ENCODE results near the gene C1orf56. TPM values are rescaled to one million over a fixed set of nuclear protein-coding genes. Genes with fewer than 3 reads are reported as not detected.

C1orf56 gene
- total RNA-seq, 1 donor = 5.4 TPM

DNA sequence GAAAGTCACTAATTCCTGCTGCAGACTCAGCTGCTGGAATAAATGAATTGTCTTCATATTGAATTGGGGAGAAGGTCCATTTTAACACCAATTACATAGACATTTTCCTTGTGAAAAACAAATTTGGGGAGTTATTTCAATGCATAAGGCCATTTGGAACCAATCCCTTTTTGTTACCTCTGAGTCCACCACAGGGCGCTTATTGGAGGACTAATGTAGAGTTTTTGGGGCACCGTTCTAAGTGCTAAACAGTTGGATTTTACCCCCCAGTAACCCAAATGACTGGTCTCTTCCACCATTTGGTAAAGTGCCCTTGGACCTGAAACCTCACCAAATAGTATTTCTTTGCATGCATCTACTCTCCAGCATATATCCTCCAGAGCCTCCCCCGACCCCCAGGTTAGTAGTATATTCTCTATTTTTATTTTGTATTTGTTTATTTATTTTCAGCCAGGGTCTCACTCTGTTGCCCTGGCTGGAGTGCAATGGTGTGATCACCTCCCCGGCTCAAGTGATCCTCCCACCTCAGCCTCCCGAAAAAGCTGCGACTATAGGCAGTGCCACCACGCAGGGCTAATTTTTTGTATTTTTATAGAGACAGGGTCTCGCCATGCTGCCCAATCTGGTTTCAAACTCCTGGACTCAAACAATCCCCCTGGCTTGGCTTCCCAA is 37.7 kb upstream of the C1orf56 start:
- Histone ChIP-seq H3K27me3 (ENCODE audit: insufficient read depth, low read length) (no peaks in the 10 kb centered on the region), H3K36me3 (ENCODE audit: insufficient read depth, low read length) (no peaks in the 10 kb centered on the region), H3K4me2 (ENCODE audit: insufficient read depth, low read length) (peak overlapping the region; percentile 92), H3K9me3 (ENCODE audit: low read depth, low read length) (no peaks in the 10 kb centered on the region), H3K27ac (ENCODE audit: low read depth, low read length) (peak overlapping the region; percentile 91), H2AFZ (ENCODE audit: low read length) (no peak overlapping the region), H3K4me3 (ENCODE audit: insufficient read depth, low read length) (peak overlapping the region; percentile 99), H3K4me1 (ENCODE audit: insufficient read depth, low read length) (peaks cover 48% of the 10 kb centered on the region), H4K20me1 (ENCODE audit: insufficient read depth, low read length) (no peaks in the 10 kb centered on the region), H3K79me2 (ENCODE audit: insufficient read depth, low read length) (peaks cover 26% of the 10 kb centered on the region)
- no peak for DNase-seq (ENCODE audit: insufficient read length, low spot score, missing footprints)
- TF ChIP-seq, protein P1, sequence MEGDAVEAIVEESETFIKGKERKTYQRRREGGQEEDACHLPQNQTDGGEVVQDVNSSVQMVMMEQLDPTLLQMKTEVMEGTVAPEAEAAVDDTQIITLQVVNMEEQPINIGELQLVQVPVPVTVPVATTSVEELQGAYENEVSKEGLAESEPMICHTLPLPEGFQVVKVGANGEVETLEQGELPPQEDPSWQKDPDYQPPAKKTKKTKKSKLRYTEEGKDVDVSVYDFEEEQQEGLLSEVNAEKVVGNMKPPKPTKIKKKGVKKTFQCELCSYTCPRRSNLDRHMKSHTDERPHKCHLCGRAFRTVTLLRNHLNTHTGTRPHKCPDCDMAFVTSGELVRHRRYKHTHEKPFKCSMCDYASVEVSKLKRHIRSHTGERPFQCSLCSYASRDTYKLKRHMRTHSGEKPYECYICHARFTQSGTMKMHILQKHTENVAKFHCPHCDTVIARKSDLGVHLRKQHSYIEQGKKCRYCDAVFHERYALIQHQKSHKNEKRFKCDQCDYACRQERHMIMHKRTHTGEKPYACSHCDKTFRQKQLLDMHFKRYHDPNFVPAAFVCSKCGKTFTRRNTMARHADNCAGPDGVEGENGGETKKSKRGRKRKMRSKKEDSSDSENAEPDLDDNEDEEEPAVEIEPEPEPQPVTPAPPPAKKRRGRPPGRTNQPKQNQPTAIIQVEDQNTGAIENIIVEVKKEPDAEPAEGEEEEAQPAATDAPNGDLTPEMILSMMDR (IDR thresholded peaks at IDR 0.05; ENCODE audit: extremely low read depth, low read depth, low read length) = no peak

DNA sequence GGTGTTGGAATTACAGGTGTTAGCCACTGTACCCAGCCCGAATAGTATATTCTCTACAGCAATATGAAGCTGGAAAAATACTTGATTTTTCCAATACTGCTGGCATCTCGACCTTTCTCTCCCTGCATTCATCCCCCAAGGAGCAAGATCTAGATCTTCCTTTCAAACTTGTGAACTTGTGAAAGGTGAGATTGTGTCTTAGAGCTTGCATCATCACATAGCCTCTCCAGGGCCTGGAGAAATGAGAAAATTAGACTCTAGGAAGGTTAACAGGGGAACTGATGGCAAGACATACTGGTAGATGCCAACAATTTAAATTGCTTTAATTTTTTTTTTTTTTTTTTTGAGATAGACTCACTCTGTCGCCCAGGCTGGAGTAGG is 37.2 kb upstream of the C1orf56 start:
- DNase-seq (ENCODE audit: insufficient read length, low spot score, missing footprints) = no peak
- H3K27me3 ChIP-seq (ENCODE audit: insufficient read depth, low read length) = no peaks in the 10 kb centered on the region
- H3K27ac ChIP-seq (ENCODE audit: low read depth, low read length) = no peak overlapping the region
- H3K4me2 ChIP-seq (ENCODE audit: insufficient read depth, low read length) = no peak overlapping the region
- TF ChIP-seq, protein P1 (IDR thresholded peaks at IDR 0.05; ENCODE audit: extremely low read depth, low read depth, low read length) = no peak
- H2AFZ ChIP-seq (ENCODE audit: low read length) = no peak overlapping the region
- no peaks in the 10 kb centered on the region for H3K36me3 ChIP-seq (ENCODE audit: insufficient read depth, low read length)
- no peaks in the 10 kb centered on the region for H3K9me3 ChIP-seq (ENCODE audit: low read depth, low read length)
- H3K79me2 ChIP-seq (ENCODE audit: insufficient read depth, low read length) = peaks cover 24% of the 10 kb centered on the region
- no peaks in the 10 kb centered on the region for H4K20me1 ChIP-seq (ENCODE audit: insufficient read depth, low read length)
- H3K4me3 ChIP-seq (ENCODE audit: insufficient read depth, low read length) = no peak overlapping the region
- peaks cover 45% of the 10 kb centered on the region for H3K4me1 ChIP-seq (ENCODE audit: insufficient read depth, low read length)

DNA sequence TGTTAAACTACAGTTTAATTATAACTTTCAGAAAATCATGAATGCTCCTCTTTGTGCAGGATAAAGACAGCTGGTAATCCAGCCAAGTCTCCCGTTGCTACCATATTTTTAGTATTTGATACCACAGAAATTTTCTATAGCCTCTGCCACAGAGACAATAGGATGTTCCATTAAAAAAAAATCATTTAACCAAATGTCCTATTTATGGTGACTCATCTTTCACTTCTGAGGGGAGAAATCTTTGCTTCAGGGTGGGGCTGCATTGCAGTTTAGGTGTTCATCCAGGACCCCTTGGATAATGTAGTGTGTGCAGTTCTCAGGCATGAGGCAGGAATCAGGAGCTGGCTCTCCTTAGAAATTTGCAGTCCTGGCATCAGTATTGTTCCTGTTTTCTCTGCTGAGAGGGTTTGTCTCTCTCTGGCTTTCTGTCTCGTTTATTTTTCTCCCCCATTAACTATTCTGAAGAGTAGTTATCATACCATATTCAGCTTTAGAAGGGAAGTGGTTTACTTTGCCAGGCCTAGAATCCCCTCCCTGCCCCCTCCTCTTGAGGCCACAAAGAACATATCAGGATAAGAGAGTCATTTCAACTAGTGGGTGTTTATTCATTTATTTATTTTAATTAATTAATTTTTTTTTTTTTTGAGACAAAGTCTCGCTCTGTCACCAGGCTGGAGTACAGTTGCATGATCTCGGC is 36.2 kb upstream of the C1orf56 start:
- Histone ChIP-seq H3K4me2 (ENCODE audit: insufficient read depth, low read length) (no peak overlapping the region), H4K20me1 (ENCODE audit: insufficient read depth, low read length) (no peaks in the 10 kb centered on the region), H3K27me3 (ENCODE audit: insufficient read depth, low read length) (no peaks in the 10 kb centered on the region), H3K27ac (ENCODE audit: low read depth, low read length) (no peak overlapping the region), H3K36me3 (ENCODE audit: insufficient read depth, low read length) (no peaks in the 10 kb centered on the region), H3K79me2 (ENCODE audit: insufficient read depth, low read length) (peaks cover 15% of the 10 kb centered on the region), H3K4me3 (ENCODE audit: insufficient read depth, low read length) (no peak overlapping the region), H2AFZ (ENCODE audit: low read length) (no peak overlapping the region), H3K4me1 (ENCODE audit: insufficient read depth, low read length) (peaks cover 35% of the 10 kb centered on the region), H3K9me3 (ENCODE audit: low read depth, low read length) (no peaks in the 10 kb centered on the region)
- DNase-seq (ENCODE audit: insufficient read length, low spot score, missing footprints) = no peak
- TF ChIP-seq, protein P1 (IDR thresholded peaks at IDR 0.05; ENCODE audit: extremely low read depth, low read depth, low read length) = no peak

DNA sequence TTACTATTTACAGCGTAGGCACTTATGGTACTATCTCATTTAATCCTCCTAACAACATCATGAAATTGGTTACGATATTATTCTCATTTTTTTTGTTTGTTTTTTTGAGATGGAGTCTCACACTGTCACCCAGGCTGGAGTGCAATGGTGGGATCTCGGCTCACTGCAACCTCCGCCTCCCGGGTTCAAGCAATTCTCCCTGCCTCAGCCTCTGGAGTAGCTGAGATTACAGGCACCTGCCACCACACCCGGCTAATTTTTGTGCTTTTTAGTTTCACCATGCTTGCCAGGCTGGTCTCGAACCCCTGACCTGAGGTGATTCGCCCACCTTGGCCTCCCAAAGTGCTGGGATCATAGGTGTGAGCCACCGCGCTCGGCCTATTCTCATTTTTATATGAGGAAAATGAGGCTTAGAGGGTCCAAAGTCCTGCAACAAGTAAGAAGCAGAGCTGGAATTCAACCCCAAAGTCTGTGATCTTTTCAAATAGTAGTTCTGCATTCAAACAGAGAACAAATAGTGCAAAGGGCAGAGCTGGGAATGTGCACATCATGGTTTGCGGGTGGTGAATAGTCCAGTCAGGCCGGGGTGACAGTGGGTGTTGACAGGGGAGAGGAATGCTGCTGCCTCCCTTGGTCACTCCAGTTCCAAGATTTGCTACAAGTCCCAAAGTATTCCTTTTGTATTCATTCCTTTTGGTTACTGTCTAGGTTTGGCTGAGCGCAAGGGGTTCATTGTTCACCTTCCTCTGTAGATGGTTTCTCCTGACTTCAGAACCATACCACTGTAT is 34.7 kb upstream of the C1orf56 start:
- no peak for DNase-seq (ENCODE audit: insufficient read length, low spot score, missing footprints)
- peaks cover under 1% of the 10 kb centered on the region for H3K36me3 ChIP-seq (ENCODE audit: insufficient read depth, low read length)
- no peaks in the 10 kb centered on the region for H3K27me3 ChIP-seq (ENCODE audit: insufficient read depth, low read length)
- TF ChIP-seq, protein P1 (IDR thresholded peaks at IDR 0.05; ENCODE audit: extremely low read depth, low read depth, low read length) = no peak
- peaks cover 24% of the 10 kb centered on the region for H3K4me1 ChIP-seq (ENCODE audit: insufficient read depth, low read length)
- H3K9me3 ChIP-seq (ENCODE audit: low read depth, low read length) = no peaks in the 10 kb centered on the region
- no peak overlapping the region for H2AFZ ChIP-seq (ENCODE audit: low read length)
- peaks cover 14% of the 10 kb centered on the region for H3K79me2 ChIP-seq (ENCODE audit: insufficient read depth, low read length)
- H3K4me2 ChIP-seq (ENCODE audit: insufficient read depth, low read length) = no peak overlapping the region
- H3K4me3 ChIP-seq (ENCODE audit: insufficient read depth, low read length) = no peak overlapping the region
- H3K27ac ChIP-seq (ENCODE audit: low read depth, low read length) = no peak overlapping the region
- H4K20me1 ChIP-seq (ENCODE audit: insufficient read depth, low read length) = no peaks in the 10 kb centered on the region

All from osteoblast (primary cell).